ENCODE data around the gene JAK1.

JAK1 gene

GRCh38 chr1:64959986-64960385, 6.4 kb downstream of the JAK1 start:
- Histone ChIP-seq H3K4ac (ENCODE audit: low read depth, low read length) (no peak overlapping the region), H3K79me2 (ENCODE audit: control insufficient read depth, insufficient read depth, low read length, poor library complexity) (no peaks in the 10 kb centered on the region), H4K12ac (ENCODE audit: low read depth, low read length) (no peak overlapping the region), H3K27ac (ENCODE audit: low read depth, low read length) (no peak overlapping the region), H4K91ac (ENCODE audit: low read depth, low read length) (no peak overlapping the region), H3K4me1 (ENCODE audit: control insufficient read depth in 1 of 2, insufficient read depth in 2 of 2, low read length in 2 of 2) (peaks cover 11 to 20% of the 10 kb centered on the region in 2 experiments), H2BK120ac (ENCODE audit: insufficient read depth, low read length, poor library complexity) (no peak overlapping the region), H3K9me3 (ENCODE audit: insufficient read depth, low read depth, low read length) (no peaks in the 10 kb centered on the region), H4K8ac (ENCODE audit: low read depth, low read length) (no peak overlapping the region), H2BK5ac (ENCODE audit: low read depth, low read length, poor library complexity) (no peak overlapping the region), H2AK5ac (ENCODE audit: low read length) (no peak overlapping the region), H3K14ac (ENCODE audit: low read length) (no peak overlapping the region), H3K4me2 (ENCODE audit: low read length) (no peak overlapping the region), H3K23ac (ENCODE audit: low read length) (no peak overlapping the region), H2AFZ (ENCODE audit: insufficient read depth, low read length, poor library complexity) (no peak overlapping the region), H3K18ac (ENCODE audit: low read length) (no peak overlapping the region), H3K36me3 (ENCODE audit: control insufficient read depth in 1 of 2, insufficient read depth in 2 of 2, low read length in 2 of 2) (no peaks in the 10 kb centered on the region), H2BK12ac (ENCODE audit: low read length) (no peak overlapping the region), H3K27me3 (ENCODE audit: insufficient read depth, low read length) (no peaks in the 10 kb centered on the region), H3K4me3 (ENCODE audit: low read depth, low read length) (no peak overlapping the region), H3K79me1 (ENCODE audit: low read length) (no peaks in the 10 kb centered on the region), H3K9ac (ENCODE audit: low read length) (no peak overlapping the region)
- no peak for DNase-seq
- no CpG with 5 or more reads among the region's 6 CpGs for WGBS (ENCODE audit: extremely low coverage, insufficient coverage, insufficient read length)

GRCh38 chr1:64956733-64957441, 9.5 kb downstream of the JAK1 start:
- no peak overlapping the region for H2BK12ac ChIP-seq (ENCODE audit: low read length)
- no peaks in the 10 kb centered on the region for H3K9me3 ChIP-seq (ENCODE audit: insufficient read depth, low read depth, low read length)
- H3K4me1 ChIP-seq (ENCODE audit: control insufficient read depth in 1 of 2, insufficient read depth in 2 of 2, low read length in 2 of 2): peaks cover 7 to 17% of the 10 kb centered on the region in 2 experiments
- H2BK5ac ChIP-seq (ENCODE audit: low read depth, low read length, poor library complexity): no peak overlapping the region
- WGBS (ENCODE audit: extremely low coverage, insufficient coverage, insufficient read length): no CpG with 5 or more reads among the region's 3 CpGs
- no peaks in the 10 kb centered on the region for H3K36me3 ChIP-seq (ENCODE audit: control insufficient read depth in 1 of 2, insufficient read depth in 2 of 2, low read length in 2 of 2)
- no peak overlapping the region for H3K18ac ChIP-seq (ENCODE audit: low read length)
- no peak overlapping the region for H3K23ac ChIP-seq (ENCODE audit: low read length)
- no peak overlapping the region for H3K4ac ChIP-seq (ENCODE audit: low read depth, low read length)
- no peak overlapping the region for H4K12ac ChIP-seq (ENCODE audit: low read depth, low read length)
- H4K8ac ChIP-seq (ENCODE audit: low read depth, low read length): no peak overlapping the region
- H3K79me1 ChIP-seq (ENCODE audit: low read length): peaks cover 2% of the 10 kb centered on the region
- H3K27me3 ChIP-seq (ENCODE audit: insufficient read depth, low read length): no peaks in the 10 kb centered on the region
- no peak overlapping the region for H2AFZ ChIP-seq (ENCODE audit: insufficient read depth, low read length, poor library complexity)
- H4K91ac ChIP-seq (ENCODE audit: low read depth, low read length): no peak overlapping the region
- peaks cover 2% of the 10 kb centered on the region for H3K79me2 ChIP-seq (ENCODE audit: control insufficient read depth, insufficient read depth, low read length, poor library complexity)
- no peak overlapping the region for H2BK120ac ChIP-seq (ENCODE audit: insufficient read depth, low read length, poor library complexity)
- DNase-seq: no peak
- H3K27ac ChIP-seq (ENCODE audit: low read depth, low read length): no peak overlapping the region
- H3K9ac ChIP-seq (ENCODE audit: low read length): no peak overlapping the region
- no peak overlapping the region for H3K14ac ChIP-seq (ENCODE audit: low read length)
- no peak overlapping the region for H3K4me3 ChIP-seq (ENCODE audit: low read depth, low read length)
- no peak overlapping the region for H2AK5ac ChIP-seq (ENCODE audit: low read length)
- H3K4me2 ChIP-seq (ENCODE audit: low read length): no peak overlapping the region

GRCh38 chr1:64956010-64956640, 10.2 kb downstream of the JAK1 start:
- Histone ChIP-seq H3K79me1 (ENCODE audit: low read length) (peaks cover 3% of the 10 kb centered on the region), H3K9ac (ENCODE audit: low read length) (no peak overlapping the region), H2AK5ac (ENCODE audit: low read length) (no peak overlapping the region), H3K18ac (ENCODE audit: low read length) (no peak overlapping the region), H4K8ac (ENCODE audit: low read depth, low read length) (no peak overlapping the region), H3K4ac (ENCODE audit: low read depth, low read length) (no peak overlapping the region), H2BK12ac (ENCODE audit: low read length) (no peak overlapping the region), H3K27me3 (ENCODE audit: insufficient read depth, low read length) (no peaks in the 10 kb centered on the region), H3K23ac (ENCODE audit: low read length) (no peak overlapping the region), H3K9me3 (ENCODE audit: insufficient read depth, low read depth, low read length) (no peaks in the 10 kb centered on the region), H3K4me3 (ENCODE audit: low read depth, low read length) (no peak overlapping the region), H2BK5ac (ENCODE audit: low read depth, low read length, poor library complexity) (no peak overlapping the region), H3K4me2 (ENCODE audit: low read length) (no peak overlapping the region), H3K14ac (ENCODE audit: low read length) (no peak overlapping the region), H3K4me1 (ENCODE audit: control insufficient read depth in 1 of 2, insufficient read depth in 2 of 2, low read length in 2 of 2) (peaks cover 9 to 21% of the 10 kb centered on the region in 2 experiments), H2AFZ (ENCODE audit: insufficient read depth, low read length, poor library complexity) (no peak overlapping the region), H4K12ac (ENCODE audit: low read depth, low read length) (no peak overlapping the region), H3K36me3 (ENCODE audit: control insufficient read depth in 1 of 2, insufficient read depth in 2 of 2, low read length in 2 of 2) (no peaks in the 10 kb centered on the region), H4K91ac (ENCODE audit: low read depth, low read length) (no peak overlapping the region), H3K27ac (ENCODE audit: low read depth, low read length) (no peak overlapping the region), H3K79me2 (ENCODE audit: control insufficient read depth, insufficient read depth, low read length, poor library complexity) (peaks cover 2% of the 10 kb centered on the region), H2BK120ac (ENCODE audit: insufficient read depth, low read length, poor library complexity) (no peak overlapping the region)
- no CpG with 5 or more reads among the region's 3 CpGs for WGBS (ENCODE audit: extremely low coverage, insufficient coverage, insufficient read length)
- DNase-seq: peak in 1 of 2 donors; percentile 28

GRCh38 chr1:64955097-64956009, 11.0 kb downstream of the JAK1 start:
- Histone ChIP-seq H2BK5ac (ENCODE audit: low read depth, low read length, poor library complexity) (no peak overlapping the region), H3K4me2 (ENCODE audit: low read length) (no peak overlapping the region), H3K9me3 (ENCODE audit: insufficient read depth, low read depth, low read length) (no peaks in the 10 kb centered on the region), H4K91ac (ENCODE audit: low read depth, low read length) (no peak overlapping the region), H4K12ac (ENCODE audit: low read depth, low read length) (no peak overlapping the region), H2AFZ (ENCODE audit: insufficient read depth, low read length, poor library complexity) (no peak overlapping the region), H3K14ac (ENCODE audit: low read length) (no peak overlapping the region), H3K79me1 (ENCODE audit: low read length) (peaks cover 3% of the 10 kb centered on the region), H3K27ac (ENCODE audit: low read depth, low read length) (no peak overlapping the region), H2BK120ac (ENCODE audit: insufficient read depth, low read length, poor library complexity) (no peak overlapping the region), H3K4me1 (ENCODE audit: control insufficient read depth in 1 of 2, insufficient read depth in 2 of 2, low read length in 2 of 2) (peaks cover 9 to 21% of the 10 kb centered on the region in 2 experiments), H3K18ac (ENCODE audit: low read length) (no peak overlapping the region), H4K8ac (ENCODE audit: low read depth, low read length) (no peak overlapping the region), H2AK5ac (ENCODE audit: low read length) (no peak overlapping the region), H3K36me3 (ENCODE audit: control insufficient read depth in 1 of 2, insufficient read depth in 2 of 2, low read length in 2 of 2) (no peaks in the 10 kb centered on the region), H3K27me3 (ENCODE audit: insufficient read depth, low read length) (no peaks in the 10 kb centered on the region), H3K9ac (ENCODE audit: low read length) (no peak overlapping the region), H2BK12ac (ENCODE audit: low read length) (no peak overlapping the region), H3K23ac (ENCODE audit: low read length) (no peak overlapping the region), H3K4ac (ENCODE audit: low read depth, low read length) (peak overlapping the region; percentile 6), H3K4me3 (ENCODE audit: low read depth, low read length) (no peak overlapping the region), H3K79me2 (ENCODE audit: control insufficient read depth, insufficient read depth, low read length, poor library complexity) (peaks cover 2% of the 10 kb centered on the region)
- WGBS (ENCODE audit: extremely low coverage, insufficient coverage, insufficient read length): no CpG with 5 or more reads among the region's 14 CpGs
- DNase-seq: no peak

Measured in trophoblast cell (in vitro differentiated cells and primary cell).